GM21526 (cell line): ENCODE results near the gene ITGAL.
"Not testable (repeated sequence)": the region's sequence is repeated elsewhere in the genome, so short reads cannot be mapped to it uniquely, and the experiment has no call there.

Experiments
- ATAC-seq: cut with Tn5 transposase; IDR thresholded peaks from one replicate; pipeline ENCODE4 v1.9.1; 2021; ENCODE audit warnings: moderate library complexity; ENCODE audit not compliant: unreplicated experiment, low FRiP score

The ITGAL gene

DNA sequence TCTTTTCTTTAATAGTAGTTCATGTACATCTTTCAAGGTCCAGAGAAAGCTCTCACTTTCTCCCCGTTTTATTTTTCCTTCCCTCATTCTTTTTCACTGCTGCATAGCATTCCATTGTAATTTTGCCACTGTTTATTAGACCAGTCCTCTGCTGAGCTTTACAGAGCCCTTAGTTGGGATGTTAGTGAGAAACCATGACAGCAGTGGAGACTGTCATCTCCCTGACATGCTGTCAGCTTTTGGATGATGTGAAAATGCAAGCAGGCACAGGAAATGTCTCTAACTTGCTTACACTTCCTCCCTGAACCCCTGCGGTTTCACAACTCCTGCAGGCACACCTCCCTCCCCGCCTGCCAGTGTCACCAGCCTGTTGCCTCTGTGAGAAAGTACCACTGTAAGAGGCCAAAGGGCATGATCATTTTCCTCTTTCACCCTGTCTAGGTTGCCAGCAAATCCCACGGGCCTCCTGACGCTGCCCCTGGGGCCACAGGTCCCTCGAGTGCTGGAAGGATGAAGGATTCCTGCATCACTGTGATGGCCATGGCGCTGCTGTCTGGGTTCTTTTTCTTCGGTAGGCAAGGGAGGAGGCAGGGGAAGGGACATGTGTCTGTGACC lies at the start of gene ITGAL:
Gene ITGAL, plus strand, starts transcription at position 415 of the 615 bp plus-strand sequence. Its CDS starts 96 bp downstream, at position 511.
- ATAC-seq = peak; percentile 48

DNA sequence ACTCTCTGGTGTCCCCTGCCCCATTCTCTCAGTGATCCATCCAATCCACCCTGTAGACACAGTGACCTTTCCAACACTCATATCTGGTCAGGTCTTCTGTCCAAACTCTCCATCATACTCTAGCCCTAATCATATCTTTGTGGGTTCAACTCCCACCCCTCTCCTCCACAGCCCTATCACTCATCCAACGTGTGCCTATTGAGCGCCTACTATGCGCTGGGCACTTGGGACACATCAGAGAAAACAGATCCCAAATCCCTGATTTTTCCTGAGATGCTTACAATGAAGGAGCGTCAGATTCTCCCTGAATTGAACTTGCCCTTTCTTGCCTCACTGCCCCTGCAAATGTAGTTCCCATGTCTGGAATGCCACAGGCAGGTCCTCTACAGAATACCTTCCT lies 44.5 kb upstream of the ITGAL start:
- no peak for ATAC-seq

DNA sequence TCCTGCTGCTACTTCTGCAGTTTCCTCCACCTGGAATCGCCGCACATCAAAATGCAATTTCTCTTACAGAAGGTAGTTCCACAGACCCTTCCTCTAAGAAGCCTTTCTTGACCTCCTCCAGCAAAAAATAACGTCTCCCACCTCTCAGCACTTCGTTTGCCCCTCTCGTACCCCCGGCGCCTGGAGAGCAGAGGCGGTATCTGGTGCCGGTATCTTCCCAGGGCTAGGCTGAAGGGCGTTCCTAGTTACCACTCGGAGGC lies 43.2 kb upstream of the ITGAL start:
- no peak for ATAC-seq

DNA sequence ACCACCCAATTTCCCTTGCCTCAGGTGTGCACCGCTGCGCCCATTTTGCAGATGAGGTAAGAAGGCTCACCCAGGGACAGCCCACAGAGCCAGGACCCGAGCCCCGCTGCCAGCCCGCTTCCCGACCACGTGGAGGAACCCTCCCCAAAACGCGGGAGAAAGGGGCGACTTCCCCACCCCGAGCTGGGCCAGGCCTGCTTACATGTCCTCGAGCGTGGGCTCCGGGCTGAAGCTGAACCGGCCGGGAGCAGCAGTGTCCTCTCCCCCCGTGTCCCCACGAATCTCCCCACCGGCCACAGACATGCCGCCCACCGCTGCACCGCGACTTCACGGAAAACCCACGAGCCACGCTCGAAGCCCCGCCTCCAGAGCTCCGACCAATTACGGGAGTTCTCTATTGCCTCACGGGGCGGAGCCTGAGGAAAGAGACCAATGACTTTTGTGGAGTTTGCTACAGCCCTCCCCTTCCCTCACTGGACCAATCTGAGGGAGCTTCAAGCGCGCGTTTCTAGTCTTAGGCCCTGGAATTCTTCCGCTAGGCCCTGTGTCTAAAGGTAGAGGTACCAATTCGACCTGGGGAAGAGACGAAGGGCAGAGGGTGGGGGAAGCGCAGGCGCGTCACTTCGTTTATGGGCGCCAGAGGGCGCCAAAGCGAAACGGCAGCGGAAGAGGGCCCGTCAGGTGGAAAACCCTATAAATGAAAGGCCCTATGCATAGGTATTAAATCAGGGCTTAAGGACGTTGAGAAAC lies 42.7 kb upstream of the ITGAL start, which contains the start of gene DCTPP1:
Gene DCTPP1, minus strand, starts transcription at position 353 of the 750 bp plus-strand sequence. Its CDS starts 50 bp downstream, at position 303.
- peak; percentile 85 for ATAC-seq

DNA sequence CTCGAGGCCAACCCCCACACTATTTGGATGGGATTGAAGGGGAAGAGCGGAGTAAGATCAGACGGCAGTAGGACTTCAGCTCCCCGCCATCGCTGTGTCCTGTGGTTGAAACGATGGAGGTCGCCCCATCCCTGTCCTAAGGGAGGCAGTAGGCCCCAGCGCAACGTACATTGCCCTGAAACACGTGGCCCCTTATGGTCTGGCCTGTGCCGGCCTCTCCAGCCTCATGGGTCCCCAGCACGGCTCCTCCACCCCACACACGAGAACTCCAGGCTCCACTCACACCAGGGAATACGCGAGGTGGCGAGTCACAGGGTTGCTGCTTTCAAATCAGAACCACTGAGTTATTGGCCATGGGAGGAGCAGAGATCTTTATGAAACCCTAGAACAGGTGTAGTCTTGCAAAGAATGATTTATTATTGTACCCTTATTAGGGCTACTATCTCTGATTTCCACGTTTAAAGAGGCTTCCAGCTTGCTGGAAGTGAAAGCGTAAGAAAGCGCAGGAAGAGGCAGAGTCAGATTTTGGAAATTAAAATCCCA lies 42.0 kb upstream of the ITGAL start:
- no peak for ATAC-seq

DNA sequence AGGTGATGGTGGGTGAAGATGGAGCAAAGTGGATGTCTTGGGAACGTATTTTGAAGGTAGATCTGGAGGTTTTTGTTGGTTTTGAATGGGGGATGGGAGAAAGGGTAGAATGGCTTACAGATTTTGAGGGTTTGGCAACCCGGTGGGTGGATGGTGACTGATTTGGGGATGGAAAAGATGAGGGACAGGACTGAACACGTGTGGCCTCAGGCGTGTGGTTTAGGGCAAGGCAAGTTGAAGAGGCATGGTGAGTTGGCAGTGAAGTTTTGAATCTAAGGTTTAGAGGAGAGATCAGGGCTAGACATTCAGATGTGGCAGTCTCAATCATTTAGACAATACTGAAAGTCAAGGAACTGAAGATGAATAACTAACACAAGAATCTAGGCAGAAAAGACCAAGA lies 37.7 kb upstream of the ITGAL start:
- ATAC-seq = no peak

DNA sequence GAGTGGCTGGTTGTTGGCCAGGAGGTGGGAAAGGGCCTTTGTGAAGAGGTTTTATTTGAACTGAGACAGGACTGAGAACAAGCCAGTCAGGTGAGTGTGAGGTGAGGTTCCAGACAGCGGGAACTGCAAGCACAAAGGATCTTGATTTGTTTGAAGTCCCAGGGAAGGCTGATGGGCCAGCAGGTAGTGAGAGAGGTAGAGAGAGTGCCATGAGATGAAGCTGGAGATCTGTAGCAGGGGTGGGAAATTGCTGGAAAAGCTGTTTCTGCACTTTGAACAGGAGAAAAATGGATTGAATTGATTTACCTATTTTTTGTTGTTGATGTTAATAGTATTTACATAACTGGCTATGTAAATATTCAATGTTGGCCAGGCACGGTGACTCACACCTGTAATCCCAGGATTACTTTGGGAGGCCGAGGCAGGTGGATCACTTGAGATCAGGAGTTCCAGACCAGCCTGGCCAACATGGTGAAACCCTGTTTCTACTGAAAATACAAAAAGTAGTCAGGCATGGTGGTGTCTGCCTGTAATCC lies 35.0 kb upstream of the ITGAL start:
- ATAC-seq = no peak

DNA sequence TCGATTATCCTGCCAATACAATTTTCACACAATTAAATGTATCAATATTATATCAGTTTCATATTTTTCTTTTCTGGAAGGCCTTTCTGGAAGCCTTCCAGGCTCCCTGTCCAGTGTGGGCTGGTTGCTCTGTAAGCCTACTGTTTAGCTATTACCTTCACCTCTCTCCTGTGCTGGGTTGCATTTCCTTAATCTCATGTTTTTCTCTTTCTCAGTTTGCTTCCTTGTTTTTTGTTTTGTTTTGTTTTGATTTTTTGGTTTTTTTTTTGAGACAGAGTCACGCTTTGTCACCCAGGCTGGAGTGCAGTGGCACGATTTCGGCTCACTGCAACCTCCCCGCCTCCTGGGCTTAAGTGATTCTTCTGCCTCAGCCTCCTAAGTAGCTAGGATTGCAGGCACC lies 33.7 kb upstream of the ITGAL start:
- no peak for ATAC-seq

DNA sequence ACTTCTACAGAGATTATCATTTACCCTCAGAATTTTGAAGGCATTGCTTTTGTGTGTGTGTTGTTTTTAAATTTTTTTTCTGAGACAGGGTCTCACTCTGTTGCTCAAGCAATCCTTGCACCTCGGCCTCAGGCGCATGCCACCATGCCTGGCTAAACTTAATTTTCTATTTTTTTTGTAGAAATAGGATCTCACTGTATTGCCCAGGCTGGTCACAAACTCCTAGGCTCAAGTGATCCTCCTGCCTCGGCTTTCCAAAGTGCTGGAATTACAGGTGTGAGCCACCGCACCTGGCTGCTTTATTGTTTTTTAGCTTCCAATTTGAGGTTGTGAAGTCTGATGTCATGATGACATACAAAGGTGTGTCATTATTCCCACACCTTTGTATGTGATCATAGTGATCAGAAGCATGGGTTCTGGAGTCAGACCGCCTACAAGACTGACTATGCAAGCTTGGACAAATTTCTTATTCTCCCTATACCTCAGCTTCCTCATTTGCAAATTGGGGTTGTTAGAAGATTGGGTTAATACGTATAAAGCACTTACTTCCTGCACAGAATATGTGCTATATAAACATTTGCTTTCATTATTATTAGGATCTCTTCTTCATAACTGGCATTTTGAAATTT lies 32.7 kb upstream of the ITGAL start:
- ATAC-seq = no peak

DNA sequence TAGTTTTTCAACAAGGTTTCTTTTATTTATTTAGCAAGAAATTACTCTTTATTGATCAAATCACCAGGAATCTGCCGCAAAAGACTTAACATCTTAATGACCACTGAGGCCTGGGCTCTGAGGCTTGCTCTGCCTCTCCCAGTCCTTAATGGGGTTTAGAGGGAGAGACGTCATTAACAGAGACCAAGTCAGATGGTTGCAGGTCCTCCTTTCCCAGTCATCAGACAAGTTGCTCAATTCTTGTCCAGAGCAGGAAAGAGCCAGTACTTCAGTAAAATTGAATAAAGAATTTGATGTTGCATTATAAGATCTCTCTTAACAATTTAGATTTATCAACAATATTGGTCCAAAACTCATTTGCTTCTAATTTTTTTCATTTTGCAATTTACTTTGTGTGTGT lies 28.9 kb upstream of the ITGAL start:
- no peak for ATAC-seq

DNA sequence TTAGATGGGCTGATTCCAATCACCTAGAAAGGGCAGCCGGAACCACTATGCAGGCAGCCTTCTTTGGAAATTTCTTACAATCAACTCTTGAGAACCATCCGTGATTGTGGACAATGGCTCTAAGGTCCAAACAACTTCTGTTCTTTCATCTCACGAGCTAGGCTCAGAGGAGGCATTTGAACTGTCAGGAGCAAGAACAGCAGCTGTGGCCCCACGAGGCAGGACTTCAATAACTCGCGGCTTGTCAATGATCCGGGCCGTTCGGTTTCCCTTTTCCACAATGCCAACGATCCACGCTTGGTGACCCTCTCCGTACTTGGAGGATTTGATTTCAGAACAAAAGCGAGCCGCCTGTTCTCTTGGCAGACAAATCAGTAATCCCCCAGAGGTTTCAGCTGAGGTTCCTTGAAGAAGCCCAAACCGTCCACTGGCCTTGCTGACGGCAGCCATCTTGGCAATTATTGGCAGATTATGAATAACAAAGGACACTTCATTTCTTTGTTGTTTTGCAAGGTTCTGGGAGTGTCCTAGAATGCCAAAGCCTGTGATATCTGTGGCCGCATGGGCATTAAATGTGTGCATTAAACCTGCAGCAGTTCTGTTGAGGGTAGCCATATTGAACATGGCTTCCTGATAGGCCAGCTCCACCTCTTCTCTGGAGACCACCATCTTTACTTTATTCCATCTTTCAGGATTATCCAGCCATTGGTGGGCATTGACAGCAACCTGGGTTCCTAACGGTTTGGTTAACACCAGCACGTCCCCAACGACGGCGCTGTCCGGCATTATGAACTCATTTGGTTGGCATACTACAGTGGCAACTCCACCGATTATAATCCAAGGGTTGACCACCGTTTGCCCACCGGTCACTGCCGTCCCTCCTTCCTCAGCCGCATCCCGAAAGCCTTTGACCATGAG lies 28.1 kb upstream of the ITGAL start:
- ATAC-seq = no peak

DNA sequence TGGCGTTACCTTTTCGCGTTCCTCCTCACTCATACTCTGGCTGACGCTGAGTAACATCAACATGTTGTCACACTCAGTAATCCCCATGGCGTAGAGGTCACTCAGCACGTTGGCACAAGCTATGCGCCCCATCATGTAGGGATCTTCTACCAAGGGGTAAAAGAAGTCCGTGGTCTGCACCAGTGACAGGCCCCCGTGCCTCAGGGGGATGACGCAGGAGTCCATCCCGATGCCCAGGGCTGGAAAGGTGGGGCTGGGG lies 27.5 kb upstream of the ITGAL start:
- no peak for ATAC-seq

DNA sequence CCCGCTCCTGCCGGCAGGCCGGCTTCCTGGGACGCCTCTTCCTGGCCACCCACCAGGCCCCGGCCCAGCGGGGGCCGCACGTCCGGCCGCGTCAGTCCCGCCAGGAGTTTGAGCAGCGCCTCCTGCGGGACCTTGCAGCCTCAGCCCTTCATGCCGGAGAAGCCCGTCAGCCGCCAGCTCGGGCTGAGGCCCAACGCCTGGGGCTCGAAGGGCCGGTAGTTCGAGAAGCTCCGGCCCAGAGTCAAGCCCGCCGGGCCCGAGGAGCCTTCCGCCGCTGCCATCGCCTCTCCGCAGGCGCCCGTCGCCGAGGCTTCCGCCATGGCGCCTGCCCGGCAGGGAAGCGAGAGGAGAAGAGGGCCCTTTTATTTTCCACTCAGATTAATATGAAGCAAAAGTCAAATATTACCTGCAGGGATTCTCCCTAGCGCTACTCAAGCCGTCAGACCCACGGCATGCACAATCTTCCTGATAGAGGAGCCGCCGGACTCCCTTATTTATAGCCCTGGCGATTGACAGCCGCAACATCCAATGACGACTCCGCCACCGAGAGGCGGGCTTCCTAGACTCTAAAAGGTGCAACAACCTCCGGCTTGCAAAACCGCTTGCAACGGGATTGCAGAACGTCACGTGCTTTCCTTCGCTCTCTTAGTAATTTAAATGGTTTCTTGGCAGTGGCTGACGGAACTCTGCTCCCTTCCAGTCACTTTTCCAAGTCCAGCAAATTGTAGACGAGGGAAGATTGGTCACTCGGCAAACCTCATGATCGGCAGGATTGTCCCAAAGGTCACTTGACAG lies 26.9 kb upstream of the ITGAL start, which contains the start of gene SEPHS2:
Gene SEPHS2, minus strand, starts transcription at position 467 of the 795 bp plus-strand sequence. Its CDS starts 147 bp downstream, at position 320.
- ATAC-seq = peak; percentile 63

DNA sequence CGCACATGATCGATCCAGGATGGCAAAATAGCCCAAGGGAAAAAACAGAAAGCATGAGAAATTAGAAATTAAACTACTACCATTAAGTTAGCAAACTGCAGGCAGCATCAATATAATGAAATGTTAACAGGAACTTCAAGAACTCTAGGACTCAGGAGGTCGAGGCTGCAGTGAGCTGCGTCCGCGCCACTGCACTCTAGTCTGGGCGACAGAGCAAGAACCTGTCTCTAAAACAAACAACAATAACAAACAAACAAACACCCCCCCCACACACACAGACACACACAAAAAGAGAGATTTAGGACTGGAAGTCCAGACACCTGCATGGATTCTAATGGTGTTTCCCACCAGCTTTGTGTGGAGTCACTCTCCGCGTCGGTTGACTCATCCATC lies 26.3 kb upstream of the ITGAL start:
- ATAC-seq = no peak

DNA sequence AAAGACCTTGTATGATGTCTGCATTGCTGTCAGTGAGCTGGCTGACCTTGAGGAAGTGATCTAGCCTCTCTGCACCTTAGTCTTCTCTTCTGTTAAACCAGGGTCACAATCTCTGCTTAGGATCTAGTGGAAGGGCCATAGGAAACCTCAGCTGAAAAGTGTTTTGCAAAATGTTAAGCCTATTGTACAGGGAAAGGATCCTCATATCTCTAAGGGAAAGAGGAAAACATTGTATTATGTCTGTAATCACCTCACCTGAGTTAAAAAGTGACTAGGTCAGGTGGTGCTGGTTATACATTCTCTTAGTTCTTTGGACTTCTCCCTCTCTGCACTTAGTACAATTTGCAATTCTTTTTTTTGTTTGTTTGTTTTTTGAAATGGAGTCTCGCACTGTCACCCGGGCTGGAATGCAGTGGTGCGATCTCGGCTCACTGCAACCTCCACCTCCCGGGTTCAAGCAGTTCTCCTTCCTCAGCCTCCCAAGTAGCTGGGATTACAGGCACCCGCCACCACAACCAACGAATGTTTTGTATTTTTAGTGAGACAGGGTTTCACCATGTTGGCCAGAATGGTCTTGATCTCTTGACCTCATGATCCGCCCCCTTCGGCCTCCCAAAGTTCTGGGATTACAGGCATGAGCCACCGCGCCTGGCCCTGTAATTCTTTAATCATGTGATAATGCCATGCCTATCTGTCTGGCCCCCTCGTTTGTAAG lies 24.9 kb upstream of the ITGAL start:
- ATAC-seq = no peak

DNA sequence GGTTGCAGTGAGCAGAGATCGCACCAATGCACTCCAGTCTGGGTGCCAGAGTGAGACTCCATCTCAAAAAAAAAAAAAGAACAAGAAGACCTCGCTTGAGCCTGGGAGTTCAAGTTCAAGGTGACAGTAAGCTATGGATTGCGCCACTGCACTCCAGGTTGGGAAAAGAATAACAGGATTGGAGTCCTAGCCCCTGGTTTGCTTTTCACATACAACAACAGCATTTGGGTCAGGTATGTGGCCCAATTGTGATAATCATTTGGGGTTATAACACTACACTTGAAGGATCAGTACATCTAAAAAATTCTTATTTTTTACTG lies 23.5 kb upstream of the ITGAL start:
- ATAC-seq = no peak

DNA sequence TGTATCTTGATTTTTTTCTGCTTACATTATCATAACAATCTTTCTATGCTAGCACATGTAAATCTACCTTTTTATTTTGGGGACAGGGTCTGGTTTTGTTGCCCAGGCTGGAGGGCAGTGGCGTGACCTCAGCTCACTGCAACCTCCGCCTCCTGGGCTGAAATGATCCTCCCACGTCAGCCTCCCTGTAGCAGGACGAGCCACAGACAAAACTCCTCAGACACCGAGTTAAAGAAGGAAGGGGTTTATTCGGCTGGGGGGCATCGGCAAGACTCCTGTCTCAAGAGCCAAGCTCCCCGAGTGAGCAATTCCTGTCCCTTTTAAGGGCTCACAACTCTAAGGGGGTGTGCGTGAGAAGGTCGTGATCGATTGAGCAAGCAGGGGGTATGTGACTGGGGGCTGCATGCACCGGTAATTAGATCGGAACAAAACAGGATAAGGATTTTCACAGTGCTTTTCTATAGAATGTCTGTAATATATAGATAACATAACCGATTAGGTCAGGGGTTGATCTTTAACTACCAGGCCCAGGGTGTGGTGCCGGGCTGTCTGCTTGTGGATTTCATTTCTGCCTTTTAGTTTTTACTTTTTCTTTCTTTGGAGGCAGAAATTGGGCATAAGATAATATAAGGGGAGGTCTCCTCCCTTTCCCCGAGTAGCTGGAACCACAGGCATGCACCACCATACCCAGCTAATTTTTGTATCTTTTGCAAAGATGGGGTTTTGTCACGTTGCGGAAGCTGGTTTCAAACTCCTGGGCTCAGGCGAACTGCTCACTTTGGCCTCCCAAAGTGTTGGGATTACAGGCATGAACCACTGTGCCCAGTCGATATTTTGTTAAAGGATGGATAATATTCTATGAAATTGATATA lies 19.6 kb upstream of the ITGAL start:
- ATAC-seq = not testable (repeated sequence)

DNA sequence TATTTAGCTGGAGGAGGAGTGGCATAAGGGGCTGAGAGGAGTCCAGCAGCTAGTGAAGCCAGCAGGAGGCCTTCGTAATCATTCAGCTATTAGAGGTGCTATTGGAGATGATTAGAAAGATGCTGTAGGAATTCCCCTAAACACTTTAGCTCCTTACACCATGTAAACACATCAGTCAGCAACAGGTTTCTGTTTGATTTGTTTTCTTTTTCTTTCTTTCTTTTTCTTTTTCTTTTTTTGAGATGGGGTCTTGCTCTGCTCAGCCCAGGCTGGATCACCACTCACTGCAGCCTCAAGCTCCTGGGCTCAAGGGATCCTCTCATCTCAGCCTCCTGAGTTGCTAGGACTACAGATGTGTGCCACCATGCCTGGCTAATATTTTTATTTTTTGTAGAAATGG lies 16.2 kb upstream of the ITGAL start:
- no peak for ATAC-seq
